ENCODE data around the gene CMSS1. TPM values are rescaled to one million over a fixed set of nuclear protein-coding genes. Genes with fewer than 3 reads are reported as not detected.
A peak's percentile ranks its signal among the peaks of the same experiment; 100 is the strongest.

Gene CMSS1
- polyA plus RNA-seq, 1 of the 3 experiments (the other 2 are of a cell fraction): 9.1 TPM

GRCh38 chr3:100002599-100003350 lies 185.1 kb downstream of the CMSS1 start (continued):
- 0 out of 2 replicates have a peak, but pooled peaks have one; percentile 40 for TF ChIP-seq REST (IDR thresholded peaks at IDR 0.05; ENCODE audit: low read depth, low read length)
- peak; percentile 99 for TF ChIP-seq NFIC (IDR thresholded peaks at IDR 0.05; ENCODE audit: borderline replicate concordance)
- 0 out of 2 replicates have a peak, but pooled peaks have one; percentile 34 for TF ChIP-seq YY1 (IDR thresholded peaks at IDR 0.05; ENCODE audit: low read depth)
- no peak for TF ChIP-seq TAF1 (IDR thresholded peaks at IDR 0.05; ENCODE audit: borderline replicate concordance, low read depth, low read length)
- no peak for TF ChIP-seq GATA2 (CRISPR knock-in tag; IDR thresholded peaks at IDR 0.05)
- TF ChIP-seq TEAD4 (IDR thresholded peaks at IDR 0.05; ENCODE audit: borderline replicate concordance, insufficient read depth): peak; percentile 98
- TF ChIP-seq JUND (IDR thresholded peaks at IDR 0.05): peak; percentile 99
- no peak for TF ChIP-seq FOXJ3 (CRISPR knock-in tag; IDR thresholded peaks at IDR 0.05)
- TF ChIP-seq USF1 (IDR thresholded peaks at IDR 0.05; ENCODE audit: borderline replicate concordance, low read depth): no peak
- TF ChIP-seq RXRA (IDR thresholded peaks at IDR 0.05; ENCODE audit: borderline replicate concordance, low read depth): peak; percentile 91
- TF ChIP-seq CHD2 (IDR thresholded peaks at IDR 0.05; ENCODE audit: low read length, partially characterized antibody): no peak
- peak; percentile 74 for TF ChIP-seq MEF2A (IDR thresholded peaks at IDR 0.05; ENCODE audit: borderline replicate concordance, low read depth)
- TF ChIP-seq POLR2AphosphoS5 (IDR thresholded peaks at IDR 0.05; ENCODE audit: low read depth, low read length): peak; percentile 69; the same call in 1 of the 2 replicates
- no peak for TF ChIP-seq NRF1 (IDR thresholded peaks at IDR 0.05; ENCODE audit: low read depth, low read length)
- TF ChIP-seq RFX5 (IDR thresholded peaks at IDR 0.05; ENCODE audit: low read length): no peak
- no peak for TF ChIP-seq EZH2phosphoT487 (IDR thresholded peaks at IDR 0.05; ENCODE audit: borderline replicate concordance, low read depth)
- TF ChIP-seq IRF3 (IDR thresholded peaks at IDR 0.05; ENCODE audit: low read depth, low read length): no peak
- peak; percentile 85; the same call in 1 of the 2 replicates for TF ChIP-seq MAX (IDR thresholded peaks at IDR 0.05; ENCODE audit: low read depth)
- peak; percentile 83; the same call in 1 of the 2 replicates for TF ChIP-seq ZBTB33 (IDR thresholded peaks at IDR 0.05; ENCODE audit: borderline replicate concordance, low read depth)
- TF ChIP-seq ELF1 (IDR thresholded peaks at IDR 0.05): no peak; the same call in 1 of the 2 replicates

All from SK-N-SH (cell line).